HG03342 (cell line): ENCODE results near the gene MTX1.
"Not testable (repeated sequence)": the region's sequence is repeated elsewhere in the genome, so short reads cannot be mapped to it uniquely, and the experiment has no call there.

ENCODE experiments used
- ATAC-seq: cut with Tn5 transposase; IDR thresholded peaks from one replicate; pipeline ENCODE4 v1.9.1; 2021; ENCODE audit warnings: mild to moderate bottlenecking, moderate library complexity; ENCODE audit not compliant: unreplicated experiment

Gene MTX1

DNA sequence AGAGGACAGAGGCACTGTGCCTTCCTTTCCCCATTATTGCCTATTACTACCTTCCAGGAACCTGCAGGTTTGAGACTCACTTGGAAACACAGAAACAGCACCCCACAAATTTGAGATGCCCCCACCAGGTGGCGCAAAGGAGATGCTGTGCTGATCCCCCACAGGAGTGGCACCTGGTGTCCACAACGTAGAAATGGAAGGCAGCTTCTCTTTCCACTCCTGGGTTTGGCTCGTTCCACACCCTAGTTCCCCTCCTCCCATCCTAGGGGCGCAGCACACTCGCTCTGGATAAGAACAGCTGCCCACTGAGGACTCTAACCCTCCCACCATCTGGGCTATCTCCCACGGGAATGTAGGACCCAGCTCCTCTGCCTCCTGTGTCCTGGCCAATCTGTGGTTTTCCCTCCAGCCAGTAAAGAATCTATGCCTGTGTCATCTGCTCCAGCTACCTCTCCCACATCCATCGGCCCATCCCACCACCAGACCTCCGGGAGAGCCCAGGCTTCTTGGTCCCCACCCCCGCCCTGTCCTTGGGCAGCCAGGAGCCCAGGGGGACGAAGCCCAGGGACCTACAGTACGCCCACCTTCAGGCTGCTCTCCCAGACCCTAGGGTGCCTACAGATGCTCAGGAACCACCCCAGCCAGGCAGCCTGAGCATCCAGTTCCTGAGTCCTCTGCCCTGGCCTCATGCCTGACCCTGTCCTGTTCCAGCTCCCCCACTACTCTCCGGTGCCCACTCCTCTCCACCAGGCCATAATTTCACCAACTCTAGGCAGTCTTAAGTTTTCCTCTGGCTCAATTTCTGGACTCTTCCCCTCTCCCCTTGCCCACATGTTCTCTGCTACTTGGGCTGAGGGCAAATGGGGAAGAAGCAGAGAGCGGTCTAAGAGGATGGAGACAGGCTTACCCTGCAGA, 1.3 kb upstream of the MTX1 start:
- no peak for ATAC-seq

DNA sequence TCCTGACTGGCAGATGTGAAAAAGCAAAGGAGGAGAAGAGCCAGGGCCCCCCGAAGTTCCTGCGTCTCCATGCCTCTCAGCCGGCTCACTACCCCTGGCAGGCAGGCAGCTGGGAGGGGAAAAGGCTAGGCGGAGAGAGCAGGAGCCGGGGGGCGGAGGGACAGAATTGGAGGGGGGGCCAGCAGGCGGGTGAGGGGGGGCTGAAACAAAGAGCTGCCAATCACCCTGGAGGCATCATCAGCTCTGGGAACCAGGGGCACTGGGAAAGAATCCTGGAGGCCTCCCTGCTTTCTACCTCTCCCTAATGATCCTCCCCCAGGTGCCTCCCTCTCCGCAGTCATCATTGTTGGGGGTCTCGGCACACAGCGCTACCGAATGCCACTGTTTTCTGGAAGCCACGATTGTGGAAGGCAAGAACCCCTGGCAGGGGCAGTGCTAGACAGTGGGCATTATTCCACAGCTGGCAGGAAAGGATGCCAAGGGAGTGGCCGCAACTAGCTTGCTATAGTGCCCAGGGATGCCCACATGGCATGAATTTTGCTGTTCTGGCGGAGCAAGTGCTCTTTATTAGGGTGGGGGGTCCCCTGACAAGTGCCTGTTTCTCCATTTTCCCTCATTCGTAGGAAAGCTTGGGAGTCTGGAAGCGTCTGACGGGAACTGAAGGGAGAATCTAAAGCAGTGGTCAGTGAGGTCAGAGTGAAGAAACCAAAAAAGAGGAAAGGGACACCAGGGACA, 522 bp upstream of the MTX1 start, which contains the start of gene THBS3:
THBS3 (minus strand) TSS at position 92 of the 735 bp plus-strand sequence; CDS start at position 71, 21 bp downstream.
- no peak for ATAC-seq

GRCh38 chr1:155209312-155209721, 822 bp downstream of the MTX1 start:
- ATAC-seq: no peak

- ATAC-seq: no peak
Measured at GRCh38 chr1:155210314-155211104, 2.0 kb downstream of the MTX1 start.

DNA sequence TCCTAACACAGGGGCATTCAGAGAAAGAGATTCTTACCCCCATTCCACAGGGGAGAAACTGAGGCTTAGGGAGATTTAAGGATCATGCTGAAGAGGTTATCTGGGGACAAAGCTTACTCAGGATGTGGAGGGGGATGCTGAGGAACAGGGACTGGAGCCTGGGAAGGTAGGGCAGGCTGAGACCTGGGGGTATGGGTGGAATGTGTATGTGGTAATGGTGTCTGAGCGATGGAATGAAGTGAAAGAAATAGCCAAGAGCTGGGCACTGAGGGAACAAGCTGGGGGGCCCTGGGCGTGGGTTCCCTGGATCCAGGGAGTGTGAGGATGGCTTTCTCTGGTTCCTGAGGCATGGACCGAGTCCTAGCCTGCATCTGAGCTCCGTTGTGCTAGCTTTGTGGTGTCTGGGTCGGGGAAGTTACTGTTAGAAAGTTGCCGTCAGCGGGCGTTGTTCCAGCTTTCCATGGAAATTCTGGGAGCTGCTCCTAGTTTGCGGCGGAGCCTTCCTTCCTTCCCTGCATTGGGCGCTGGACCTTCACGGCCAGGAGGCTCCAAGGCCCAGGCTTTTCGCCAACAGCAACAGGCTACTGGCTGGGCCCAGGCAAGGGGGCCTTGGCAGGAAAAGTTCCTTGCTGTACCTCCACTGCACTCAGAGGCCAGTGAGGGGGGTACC, 3.0 kb downstream of the MTX1 start:
- not testable (repeated sequence) for ATAC-seq

DNA sequence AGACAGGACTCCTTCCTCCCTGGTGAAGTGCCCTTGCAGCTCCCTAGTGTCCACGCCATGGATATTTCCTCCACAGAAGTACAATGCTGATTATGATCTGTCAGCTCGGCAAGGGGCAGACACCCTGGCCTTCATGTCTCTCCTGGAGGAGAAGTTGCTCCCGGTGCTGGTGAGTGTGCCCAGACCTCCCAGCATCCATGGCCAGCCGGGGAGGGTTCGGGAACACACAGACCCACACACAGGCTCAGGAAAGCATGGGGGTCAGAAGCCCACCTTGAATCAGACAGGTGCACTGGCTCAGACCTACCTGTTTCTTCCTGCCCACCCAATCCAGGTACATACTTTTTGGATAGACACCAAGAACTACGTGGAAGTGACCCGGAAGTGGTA, 3.6 kb downstream of the MTX1 start:
- not testable (repeated sequence) for ATAC-seq

GRCh38 chr1:155214702-155215101, 6.2 kb downstream of the MTX1 start:
- not testable (repeated sequence) for ATAC-seq

DNA sequence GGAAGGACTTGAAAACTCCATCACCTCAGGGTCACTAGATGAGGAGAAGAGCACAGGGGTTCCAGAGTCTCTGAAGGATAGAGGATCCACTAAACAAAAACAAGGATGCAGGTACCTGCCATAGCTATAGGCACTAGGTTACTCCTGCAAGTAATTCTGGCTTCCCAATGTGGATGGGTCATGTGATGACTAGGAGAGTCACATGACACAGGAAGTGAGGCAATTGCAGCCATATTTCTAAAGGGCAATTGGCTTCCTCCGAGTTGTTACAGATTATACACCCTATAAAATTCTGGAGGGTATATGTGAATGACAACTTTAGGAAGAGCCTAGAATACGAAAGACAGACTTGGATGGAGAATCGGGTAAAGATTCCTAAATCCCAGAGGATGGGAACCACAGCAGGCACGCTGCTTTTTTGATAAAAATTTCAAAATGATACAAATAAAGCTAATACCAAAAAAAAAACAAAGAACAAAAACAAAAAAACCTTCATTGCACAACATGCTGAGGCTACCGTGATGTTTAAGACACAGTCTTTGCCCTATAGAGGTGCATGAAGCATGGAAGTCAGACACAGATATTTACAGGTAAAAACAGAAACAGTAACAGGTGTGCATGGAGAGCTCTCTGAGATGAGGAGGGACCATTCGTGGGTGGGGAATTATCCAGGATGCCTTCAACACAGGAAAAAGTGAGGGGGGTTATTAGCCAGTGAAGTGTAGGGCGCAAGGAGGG, 10.5 kb downstream of the MTX1 start:
- ATAC-seq: no peak

GRCh38 chr1:155219592-155220031, 11.1 kb downstream of the MTX1 start:
- ATAC-seq: no peak

- not testable (repeated sequence) for ATAC-seq
Measured at GRCh38 chr1:155220211-155220965, 11.9 kb downstream of the MTX1 start.

DNA sequence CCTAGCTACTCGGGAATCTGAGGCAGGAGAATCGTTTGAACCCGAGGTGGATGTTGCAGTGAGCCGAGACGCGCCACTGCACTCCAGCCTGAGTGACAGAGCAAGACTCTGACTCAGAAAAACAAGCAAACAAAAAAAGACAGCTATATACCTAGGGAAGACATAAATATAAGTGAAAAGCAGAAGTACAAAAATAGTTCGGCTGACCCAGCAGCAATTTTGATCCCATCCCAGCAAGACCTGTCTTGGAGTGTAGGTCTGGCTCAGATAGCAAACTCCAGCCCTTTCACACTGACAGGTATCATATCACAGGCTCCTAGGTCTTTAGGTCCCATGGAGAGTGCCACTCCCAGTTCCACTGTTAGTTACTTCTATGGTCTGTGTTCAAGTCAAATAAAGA, 14.6 kb downstream of the MTX1 start:
- ATAC-seq: no peak

GRCh38 chr1:155225404-155225759, 16.9 kb downstream of the MTX1 start:
- ATAC-seq: not testable (repeated sequence)

GRCh38 chr1:155226188-155226909, 17.9 kb downstream of the MTX1 start:
- ATAC-seq: no peak

DNA sequence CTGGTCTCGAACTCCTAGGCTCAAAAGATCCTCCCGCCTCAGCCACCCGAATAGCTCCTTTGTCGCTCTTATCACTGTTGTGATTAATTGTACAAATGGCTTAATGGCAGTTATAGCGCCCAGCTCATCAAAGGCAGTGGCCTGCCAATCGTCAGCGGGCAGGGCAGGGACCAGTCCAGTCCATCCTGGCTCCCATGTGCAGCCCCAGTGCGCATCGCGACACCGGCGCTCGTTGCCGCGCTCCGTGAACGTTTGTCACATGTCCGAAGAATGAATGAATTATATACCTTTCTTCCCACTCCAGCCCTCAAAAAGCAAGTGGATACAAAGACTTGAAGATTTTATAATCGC, 18.4 kb downstream of the MTX1 start:
- no peak for ATAC-seq

- ATAC-seq: peak; percentile 90
Measured at GRCh38 chr1:155227261-155228095, 19.0 kb downstream of the MTX1 start.

DNA sequence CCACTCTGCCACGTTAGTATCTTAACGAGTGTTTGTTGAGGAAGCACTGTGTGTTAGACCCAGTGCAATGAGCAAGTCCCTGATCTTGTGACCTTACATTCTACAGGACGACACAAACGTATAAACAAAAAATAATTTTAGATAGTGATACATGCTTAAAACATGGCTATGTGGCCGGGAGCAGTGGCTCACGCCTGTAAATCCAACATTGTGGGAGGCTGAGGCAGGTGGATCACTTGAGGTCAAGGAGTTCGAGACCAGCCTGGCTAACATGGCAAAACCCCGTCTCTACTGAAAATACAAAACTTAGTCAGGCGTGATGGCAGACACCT, 19.6 kb downstream of the MTX1 start:
- ATAC-seq: no peak

DNA sequence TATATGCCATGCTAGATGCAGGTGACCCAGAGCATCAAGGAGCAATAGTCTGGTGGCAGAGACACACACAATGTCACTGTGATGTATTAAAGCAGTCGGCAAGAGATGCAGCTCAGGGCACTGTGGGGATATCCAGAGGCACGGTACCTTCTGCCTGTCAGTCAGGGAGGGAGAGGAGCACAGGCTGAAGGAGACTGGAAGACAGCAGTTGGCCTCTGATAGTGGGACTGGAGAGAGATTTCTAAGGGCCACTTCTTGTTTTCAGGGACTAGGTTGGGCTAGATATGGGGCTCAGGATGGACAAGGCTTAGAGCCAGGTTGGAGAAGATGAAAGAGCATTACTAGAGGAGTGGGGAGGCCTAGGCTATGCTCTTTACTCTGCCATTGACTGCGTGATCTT, 22.8 kb downstream of the MTX1 start:
- not testable (repeated sequence) for ATAC-seq
